ENCODE data around the gene TMEM74B.

GRCh38 chr20:1154226-1154625, 30.6 kb downstream of the TMEM74B start:
- TF ChIP-seq CTCF (conservative IDR thresholded peaks at IDR 0.05; ENCODE audit: low read length) (no peak), EZH2phosphoT487 (IDR thresholded peaks at IDR 0.05; ENCODE audit: borderline replicate concordance, low read depth, low read length) (no peak)

All from OCI-LY7 (cell line).